ENCODE results near the gene DACT3.
A peak's percentile ranks its signal among the peaks of the same experiment; 100 is the strongest.

Gene DACT3

GRCh38 chr19:46661020-46661731 is at the start of gene DACT3:
DACT3 (minus strand) TSS chr19:46661182; CDS start chr19:46661064, 118 bp downstream.
- no peak for TF ChIP-seq CTCF (IDR thresholded peaks at IDR 0.05; ENCODE audit: borderline replicate concordance, control extremely low read depth, extremely low read depth, insufficient read depth, missing control alignments)
- peak; percentile 100 for DNase-seq (ENCODE audit: low spot score)
- in situ Hi-C loops (cut with MboI; ENCODE audit: low sequenced_read_pairs, unreplicated experiment) = loop anchor here (5.0 to 10.0 kb wide), 2 partner anchors 49 to 126 kb away; no protein-coding TSS in a partner anchor

GRCh38 chr19:46710687-46711086 is 49.7 kb upstream of the DACT3 start:
- DNase-seq (ENCODE audit: low spot score) = no peak
- in situ Hi-C loops (cut with MboI; ENCODE audit: low sequenced_read_pairs, unreplicated experiment) = no loop called here
- TF ChIP-seq CTCF (IDR thresholded peaks at IDR 0.05; ENCODE audit: borderline replicate concordance, control extremely low read depth, extremely low read depth, insufficient read depth, missing control alignments) = no peak

GRCh38 chr19:46704379-46705076 is 43.5 kb upstream of the DACT3 start:
- peak; percentile 93 for TF ChIP-seq CTCF (IDR thresholded peaks at IDR 0.05; ENCODE audit: borderline replicate concordance, control extremely low read depth, extremely low read depth, insufficient read depth, missing control alignments)
- DNase-seq (ENCODE audit: low spot score) = peak; percentile 93
- in situ Hi-C loops (cut with MboI; ENCODE audit: low sequenced_read_pairs, unreplicated experiment) = no loop called here

GRCh38 chr19:46700704-46701103 is 39.7 kb upstream of the DACT3 start:
- in situ Hi-C loops (cut with MboI; ENCODE audit: low sequenced_read_pairs, unreplicated experiment) = no loop called here
- TF ChIP-seq CTCF (IDR thresholded peaks at IDR 0.05; ENCODE audit: borderline replicate concordance, control extremely low read depth, extremely low read depth, insufficient read depth, missing control alignments) = no peak
- DNase-seq (ENCODE audit: low spot score) = no peak

GRCh38 chr19:46698395-46699321 is 37.7 kb upstream of the DACT3 start:
- no peak for DNase-seq (ENCODE audit: low spot score)
- in situ Hi-C loops (cut with MboI; ENCODE audit: low sequenced_read_pairs, unreplicated experiment) = no loop called here

More at GRCh38 chr19:46698395-46699321, 37.7 kb upstream of the DACT3 start:
- no peak for TF ChIP-seq CTCF (IDR thresholded peaks at IDR 0.05; ENCODE audit: borderline replicate concordance, control extremely low read depth, extremely low read depth, insufficient read depth, missing control alignments)

Data from GM13976 (cell line).